DOHH2 (cell line): ENCODE measurements around the gene KRT222.

Source experiments
- H3F3A ChIP-seq: fragments of 200-600 bp; sonication (generic), shearing (Covaris generic); 2 replicates; pipeline ENCODE4 v1.6.0; 2016; ENCODE audit warnings: antibody characterized with exemption, mild to moderate bottlenecking; ENCODE audit not compliant: control insufficient read depth, insufficient read depth
- H3K27ac ChIP-seq: fragments of 200-600 bp; sonication (generic); 2 replicates; pipeline ENCODE4 v1.5.1; 2014; ENCODE audit warnings: low read depth, mild to moderate bottlenecking, low read length, moderate library complexity
- H3K27me3 ChIP-seq: fragments of 200-600 bp; sonication (generic); 2 replicates; pipeline ENCODE4 v1.6.1; 2014; ENCODE audit warnings: mild to moderate bottlenecking, low read length, mixed read lengths; ENCODE audit not compliant: control insufficient read depth
- H3K36me3 ChIP-seq: fragments of 200-600 bp; sonication (generic); 2 replicates; pipeline ENCODE4 v1.6.1; 2014; ENCODE audit warnings: mild to moderate bottlenecking, low read length, moderate library complexity, mixed read lengths; ENCODE audit not compliant: control insufficient read depth
- H3K4me1 ChIP-seq: fragments of 200-600 bp; sonication (generic); 2 replicates; pipeline ENCODE4 v1.6.1; 2014; ENCODE audit warnings: mild to moderate bottlenecking, low read length, mixed read lengths; ENCODE audit not compliant: control insufficient read depth
- H3K4me2 ChIP-seq: fragments of 200-600 bp; sonication (generic); 2 replicates; pipeline ENCODE4 v1.6.0; 2014; ENCODE audit warnings: mild to moderate bottlenecking, low read length, moderate library complexity
- H3K4me3 ChIP-seq: fragments of 200-600 bp; sonication (generic); 2 replicates; pipeline ENCODE4 v1.5.1; 2014; ENCODE audit warnings: mild to moderate bottlenecking, low read length, mixed read lengths
- H3K79me2 ChIP-seq: fragments of 200-600 bp; sonication (generic); 2 replicates; pipeline ENCODE4 v1.6.1; 2014; ENCODE audit warnings: mild to moderate bottlenecking, low read length, mixed read lengths; ENCODE audit not compliant: control insufficient read depth
- H3K9me2 ChIP-seq: fragments of 200-600 bp; sonication (generic); replicated peaks from 2 replicates; pipeline ENCODE4 v1.6.1; 2014; ENCODE audit warnings: mild to moderate bottlenecking, low read length, mixed read lengths; ENCODE audit not compliant: control insufficient read depth
- H3K9me3 ChIP-seq: fragments of 200-600 bp; sonication (generic); 2 replicates; pipeline ENCODE4 v1.6.1; 2014; ENCODE audit warnings: antibody characterized with exemption, low read length, mixed read lengths; ENCODE audit not compliant: control insufficient read depth, insufficient read depth
- H4K20me1 ChIP-seq: fragments of 200-600 bp; sonication (generic); 2 replicates; pipeline ENCODE4 v1.6.0; 2014; ENCODE audit warnings: low read depth, mild to moderate bottlenecking, antibody characterized with exemption, low read length, moderate library complexity; ENCODE audit not compliant: control insufficient read depth, insufficient read depth
- CTCF ChIP-seq: fragments of 200-600 bp; sonication (generic); IDR thresholded peaks from one replicate; pipeline ENCODE4 v1.5.1; 2014; ENCODE audit warnings: antibody characterized with exemption, mild to moderate bottlenecking, low read depth, low read length; ENCODE audit not compliant: poor library complexity, severe bottlenecking
- EZH2phosphoT487 ChIP-seq: fragments of 200-600 bp; sonication (generic); IDR thresholded peaks from 2 replicates; pipeline ENCODE4 v1.6.1; 2017; ENCODE audit warnings: borderline replicate concordance, mild to moderate bottlenecking, antibody characterized with exemption, low read length, moderate library complexity, mixed read lengths

Gene KRT222

GRCh38 chr17:40664582-40665333 lies at the start of gene KRT222:
Gene KRT222 (minus strand): TSS chr17:40665177. CDS start chr17:40665099, 78 bp downstream.
- Histone ChIP-seq H3F3A (no peaks in the 10 kb centered on the region), H3K9me3 (no peaks in the 10 kb centered on the region), H3K4me2 (no peak within 1 kb of the TSS), H3K9me2 (no peaks in the 10 kb centered on the region), H3K36me3 (no peaks in the 10 kb centered on the region), H3K27me3 (peaks cover 45% of the 10 kb centered on the region), H4K20me1 (no peaks in the 10 kb centered on the region), H3K27ac (no peak within 1 kb of the TSS), H3K4me3 (no peak within 1 kb of the TSS), H3K79me2 (no peaks in the 10 kb centered on the region), H3K4me1 (no peaks in the 10 kb centered on the region)
- no peak for TF ChIP-seq EZH2phosphoT487
- TF ChIP-seq CTCF: no peak

- Histone ChIP-seq H3K79me2 (no peaks in the 10 kb centered on the region), H3F3A (no peaks in the 10 kb centered on the region), H3K9me2 (no peaks in the 10 kb centered on the region), H3K4me2 (no peak overlapping the region), H3K4me3 (no peak overlapping the region), H3K27ac (no peak overlapping the region), H3K9me3 (no peaks in the 10 kb centered on the region), H3K4me1 (no peaks in the 10 kb centered on the region), H3K36me3 (no peaks in the 10 kb centered on the region), H4K20me1 (no peaks in the 10 kb centered on the region), H3K27me3 (peaks cover 13% of the 10 kb centered on the region)
- TF ChIP-seq CTCF (no peak), EZH2phosphoT487 (no peak)
Measured at GRCh38 chr17:40714473-40714872, 49.5 kb upstream of the KRT222 start.

GRCh38 chr17:40707745-40708144 lies 42.8 kb upstream of the KRT222 start:
- Histone ChIP-seq H3K79me2 (no peaks in the 10 kb centered on the region), H3K9me2 (no peaks in the 10 kb centered on the region), H3K4me2 (no peak overlapping the region), H3F3A (no peaks in the 10 kb centered on the region), H3K9me3 (no peaks in the 10 kb centered on the region), H3K4me3 (no peak overlapping the region), H4K20me1 (no peaks in the 10 kb centered on the region), H3K27ac (no peak overlapping the region), H3K36me3 (no peaks in the 10 kb centered on the region), H3K27me3 (peaks cover 17% of the 10 kb centered on the region), H3K4me1 (no peaks in the 10 kb centered on the region)
- TF ChIP-seq EZH2phosphoT487 (no peak), CTCF (no peak)
